Measurements from ENCODE around the gene CNTNAP2. TPM values are rescaled to one million over a fixed set of nuclear protein-coding genes. Genes with fewer than 3 reads are reported as not detected.

Gene CNTNAP2
- total RNA-seq, 1 experiment from 2014 or later: 64.5 TPM

GRCh38 chr7:147707926-147708325 is 1591.3 kb downstream of the CNTNAP2 start:
- Mint-ChIP-seq H3K9me3 (peaks cover 6 to 18% of the 10 kb centered on the region in 2 experiments), H3K4me3 (no peak overlapping the region), H3K36me3 (ENCODE audit: insufficient read depth in 1 of 3, low read depth in 3 of 3) (peaks cover 0 to 7% (median 2%) of the 10 kb centered on the region in 3 experiments; a peak in 3 of 7 replicates), H3K27ac (peak overlapping the region in 1 of 3 experiments; percentile 66; a peak in 1 of 7 replicates), H3K4me1 (peaks cover 0 to 9% of the 10 kb centered on the region in 2 experiments; a peak in 2 of 4 replicates), H3K27me3 (ENCODE audit: low read depth) (no peaks in the 10 kb centered on the region; the same call in 1 of the 2 replicates)
- H2AFZ ChIP-seq (ENCODE audit: low read length): no peak overlapping the region
- H3K4me2 ChIP-seq (ENCODE audit: insufficient read depth, insufficient read length, low read length): no peak overlapping the region
- no peak overlapping the region for H2BK15ac ChIP-seq (ENCODE audit: low read depth, low read length)
- no peaks in the 10 kb centered on the region for H3K79me2 ChIP-seq (ENCODE audit: insufficient read depth, low read length)
- no peak overlapping the region for H3K27ac ChIP-seq (ENCODE audit: insufficient read length, low read depth, low read length)
- no peak overlapping the region for H4K5ac ChIP-seq (ENCODE audit: insufficient read length, low read depth, low read length)
- H4K8ac ChIP-seq (replicated peaks; ENCODE audit: insufficient read length, low read depth, low read length): no peak overlapping the region
- DNase-seq: no peak
- no peaks in the 10 kb centered on the region for H3K79me1 ChIP-seq (ENCODE audit: insufficient read depth, low read depth, low read length, poor library complexity, severe bottlenecking)
- H3K27me3 ChIP-seq (ENCODE audit: insufficient read depth, low read length): no peaks in the 10 kb centered on the region
- H4K91ac ChIP-seq (ENCODE audit: insufficient read length, low read depth, low read length): no peak overlapping the region
- no peaks in the 10 kb centered on the region for H3K9me3 ChIP-seq (ENCODE audit: control insufficient read depth, low read depth, low read length)
- H3K18ac ChIP-seq (ENCODE audit: insufficient read length, low read depth, low read length): no peak overlapping the region
- H3K14ac ChIP-seq (ENCODE audit: insufficient read depth, low read length): no peak overlapping the region; the same call in 1 of the 2 replicates
- H2BK20ac ChIP-seq (ENCODE audit: low read depth, low read length, poor library complexity, severe bottlenecking): no peak overlapping the region
- H3K56ac ChIP-seq (ENCODE audit: insufficient read length, low read depth, low read length): no peak overlapping the region
- H4K20me1 ChIP-seq (ENCODE audit: control insufficient read depth, insufficient read depth, insufficient read length): no peaks in the 10 kb centered on the region
- H3K9ac ChIP-seq (ENCODE audit: extremely low read depth, insufficient read length, low read length): no peak overlapping the region
- H3K4ac ChIP-seq (ENCODE audit: low read depth, low read length): no peak overlapping the region
- H3T11ph ChIP-seq (ENCODE audit: low read length): no peak overlapping the region
- no peaks in the 10 kb centered on the region for H3K23me2 ChIP-seq (ENCODE audit: insufficient read length, low read depth, low read length, poor library complexity, severe bottlenecking)
- H3K23ac ChIP-seq (ENCODE audit: insufficient read length, low read depth, low read length): no peak overlapping the region
- no peak overlapping the region for H2AK5ac ChIP-seq (ENCODE audit: insufficient read length, low read length)
- no peak overlapping the region for H2BK120ac ChIP-seq (ENCODE audit: low read depth, low read length, poor library complexity, severe bottlenecking)
- no peak overlapping the region for H2BK5ac ChIP-seq (ENCODE audit: insufficient read length, low read length)
- no peak overlapping the region for H2BK12ac ChIP-seq (ENCODE audit: insufficient read length, low read depth, low read length)
- no peaks in the 10 kb centered on the region for H3K4me1 ChIP-seq (ENCODE audit: insufficient read depth, low read length)
- TF ChIP-seq CTCF (conservative IDR thresholded peaks at IDR 0.05): no peak
